ENCODE data around the gene GTF2A1L. TPM values are rescaled to one million over a fixed set of nuclear protein-coding genes. Genes with fewer than 3 reads are reported as not detected.
"Not testable (repeated sequence)": the region's sequence is repeated elsewhere in the genome, so short reads cannot be mapped to it uniquely, and the experiment has no call there.

The GTF2A1L gene
- polyA plus RNA-seq, 2 of the 4 experiments (the other 2 are of a cell fraction): not detected

- Histone ChIP-seq H3K4me1 (no peaks in the 10 kb centered on the region), H3K9me3 (no peaks in the 10 kb centered on the region), H3K27ac (no peak overlapping the region), H3K4me3 (no peak overlapping the region), H3K4me2 (no peak overlapping the region)
- no peak for TF ChIP-seq EHMT2 (IDR thresholded peaks at IDR 0.05; ENCODE audit: low read depth)
- TF ChIP-seq ZC3H11A (IDR thresholded peaks at IDR 0.05): no peak
- no peak for TF ChIP-seq ZFP36 (IDR thresholded peaks at IDR 0.05; ENCODE audit: borderline replicate concordance, partially characterized antibody)
- no peak for TF ChIP-seq NFE2L2 (conservative IDR thresholded peaks at IDR 0.05; ENCODE audit: low read length)
- no peak for TF ChIP-seq MAFK (IDR thresholded peaks at IDR 0.05; ENCODE audit: partially characterized antibody)
- TF ChIP-seq ELK1 (IDR thresholded peaks at IDR 0.05; ENCODE audit: low read depth, low read length): no peak
- no peak for TF ChIP-seq FOSL2 (IDR thresholded peaks at IDR 0.05)
- no peak for TF ChIP-seq FOSL2 (CRISPR knock-in tag; IDR thresholded peaks at IDR 0.05)
- TF ChIP-seq HOXB13 (CRISPR knock-in tag; IDR thresholded peaks at IDR 0.05; ENCODE audit: low read depth): no peak
- TF ChIP-seq HOXA7 (CRISPR knock-in tag; IDR thresholded peaks at IDR 0.05): no peak
- TF ChIP-seq MAX (IDR thresholded peaks at IDR 0.05): no peak
- no peak for TF ChIP-seq FOXS1 (CRISPR knock-in tag; IDR thresholded peaks at IDR 0.05)
- no peak for TF ChIP-seq USF2 (IDR thresholded peaks at IDR 0.05)
- no peak for TF ChIP-seq EHF (CRISPR knock-in tag; IDR thresholded peaks at IDR 0.05)
- TF ChIP-seq SREBF2 (IDR thresholded peaks at IDR 0.05): no peak
- TF ChIP-seq GATA3 (IDR thresholded peaks at IDR 0.05; ENCODE audit: borderline replicate concordance): no peak
- TF ChIP-seq RNF2 (IDR thresholded peaks at IDR 0.05; ENCODE audit: borderline replicate concordance, low read depth): no peak
- no peak for TF ChIP-seq KDM5A (IDR thresholded peaks at IDR 0.05)
- no peak for TF ChIP-seq TP53 (CRISPR knock-in tag; IDR thresholded peaks at IDR 0.05)
- ChIA-PET POLR2A (no interaction called here), CTCF (no interaction called here)
- ATAC-seq (no peak), DNase-seq (ENCODE audit: low read depth in 1 of 2, low spot score in 1 of 2) (no peak), FAIRE-seq (no peak)
- WGBS (ENCODE audit: missing lambda C conversion rate): 31% methylated on average over 10 of the region's 10 CpGs
These were observed 10.2 kb upstream of the GTF2A1L start for GRCh38 chr2:48607307-48608014.

- Histone ChIP-seq H3K27ac (no peak overlapping the region), H3K4me2 (no peak overlapping the region), H3K4me1 (no peaks in the 10 kb centered on the region), H3K9me3 (no peaks in the 10 kb centered on the region), H3K4me3 (no peak overlapping the region)
- ChIA-PET POLR2A (no interaction called here), CTCF (interaction anchor here (0.7 to 0.9 kb wide), 3 partner anchors 13 to 552 kb away, joined by 3 read pairs; no protein-coding TSS in a partner anchor)
- TF ChIP-seq ZC3H11A (IDR thresholded peaks at IDR 0.05): no peak
- TF ChIP-seq USF2 (IDR thresholded peaks at IDR 0.05): no peak
- no peak for TF ChIP-seq POLR2A (IDR thresholded peaks at IDR 0.05; ENCODE audit: low read length)
- TF ChIP-seq ZFP36 (IDR thresholded peaks at IDR 0.05; ENCODE audit: borderline replicate concordance, partially characterized antibody): no peak
- no peak for TF ChIP-seq HOXB13 (CRISPR knock-in tag; IDR thresholded peaks at IDR 0.05; ENCODE audit: low read depth)
- no peak for TF ChIP-seq ATOH8 (CRISPR knock-in tag; IDR thresholded peaks at IDR 0.05; ENCODE audit: low read depth)
- DNase-seq (ENCODE audit: low read depth in 1 of 2, low spot score in 1 of 2): no peak
- WGBS (ENCODE audit: missing lambda C conversion rate): 5% methylated on average over 2 of the region's 2 CpGs
- no peak for ATAC-seq
- no peak for FAIRE-seq
These were observed 4.4 kb upstream of the GTF2A1L start for GRCh38 chr2:48613211-48613610.

- DNase-seq (ENCODE audit: low read depth in 1 of 2, low spot score in 1 of 2); H3K9me3 ChIP-seq; ATAC-seq; FAIRE-seq; H3K4me1 ChIP-seq; POLR2A ChIA-PET; CTCF ChIA-PET; H3K27ac ChIP-seq; H3K4me2 ChIP-seq; H3K4me3 ChIP-seq: not testable (repeated sequence)
- 94% methylated on average over 10 of the region's 35 CpGs for WGBS (ENCODE audit: missing lambda C conversion rate)
These were observed 3.1 kb upstream of the GTF2A1L start for GRCh38 chr2:48614581-48614980.
